Measurements from ENCODE around the gene TAOK3. TPM values are rescaled to one million over a fixed set of nuclear protein-coding genes. Genes with fewer than 3 reads are reported as not detected.

Gene TAOK3
- total RNA-seq, 4 donors from 2014 or later = 22.7 to 61.7 (median 38.8) TPM

DNA sequence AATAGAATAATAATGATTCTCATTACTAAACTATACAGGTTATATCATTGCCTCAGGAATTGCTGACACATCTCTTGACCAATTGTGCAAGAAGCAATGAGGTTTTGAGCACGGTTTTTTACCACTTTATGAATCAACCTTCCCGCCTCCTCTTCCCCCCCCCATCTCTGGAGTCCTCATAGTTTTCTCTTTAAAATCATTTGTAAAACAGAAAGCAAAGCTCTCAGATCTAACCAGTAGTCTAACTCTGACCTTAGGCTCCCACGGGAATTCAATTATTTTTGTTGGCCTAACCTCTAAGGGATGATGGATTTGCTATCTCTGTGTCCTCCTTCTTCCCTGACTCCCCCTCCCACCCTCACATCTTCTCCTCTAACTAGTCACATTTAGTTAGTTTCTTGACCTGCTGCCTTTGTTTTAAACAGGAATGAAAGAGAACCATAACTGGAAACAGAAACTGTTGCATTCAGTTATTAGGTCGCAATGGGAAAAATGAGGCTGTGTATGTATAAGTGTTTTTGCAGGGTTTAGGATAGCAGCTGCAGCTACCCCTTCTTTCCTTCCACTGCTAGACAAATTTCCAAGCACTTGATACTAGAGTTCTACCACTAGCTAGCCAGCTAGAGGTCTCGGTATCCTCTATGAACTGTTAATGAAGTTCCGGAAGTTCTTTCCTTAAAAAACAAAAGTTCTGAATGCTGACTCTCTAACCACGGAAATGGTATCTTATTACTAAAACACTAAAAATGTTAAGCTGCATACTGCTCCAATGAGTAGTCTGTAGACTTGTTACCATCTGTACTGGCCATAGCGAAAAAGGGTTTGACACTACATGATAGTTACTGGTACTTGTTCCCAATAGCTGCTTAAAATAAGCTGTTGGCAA is 65.4 kb downstream of the TAOK3 start:
- TF ChIP-seq EP300 (IDR thresholded peaks at IDR 0.05) = no peak
- no peak for TF ChIP-seq POLR2A (IDR thresholded peaks at IDR 0.05)
- no peak for TF ChIP-seq POLR2AphosphoS5 (IDR thresholded peaks at IDR 0.05)
- TF ChIP-seq, protein P1, sequence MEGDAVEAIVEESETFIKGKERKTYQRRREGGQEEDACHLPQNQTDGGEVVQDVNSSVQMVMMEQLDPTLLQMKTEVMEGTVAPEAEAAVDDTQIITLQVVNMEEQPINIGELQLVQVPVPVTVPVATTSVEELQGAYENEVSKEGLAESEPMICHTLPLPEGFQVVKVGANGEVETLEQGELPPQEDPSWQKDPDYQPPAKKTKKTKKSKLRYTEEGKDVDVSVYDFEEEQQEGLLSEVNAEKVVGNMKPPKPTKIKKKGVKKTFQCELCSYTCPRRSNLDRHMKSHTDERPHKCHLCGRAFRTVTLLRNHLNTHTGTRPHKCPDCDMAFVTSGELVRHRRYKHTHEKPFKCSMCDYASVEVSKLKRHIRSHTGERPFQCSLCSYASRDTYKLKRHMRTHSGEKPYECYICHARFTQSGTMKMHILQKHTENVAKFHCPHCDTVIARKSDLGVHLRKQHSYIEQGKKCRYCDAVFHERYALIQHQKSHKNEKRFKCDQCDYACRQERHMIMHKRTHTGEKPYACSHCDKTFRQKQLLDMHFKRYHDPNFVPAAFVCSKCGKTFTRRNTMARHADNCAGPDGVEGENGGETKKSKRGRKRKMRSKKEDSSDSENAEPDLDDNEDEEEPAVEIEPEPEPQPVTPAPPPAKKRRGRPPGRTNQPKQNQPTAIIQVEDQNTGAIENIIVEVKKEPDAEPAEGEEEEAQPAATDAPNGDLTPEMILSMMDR (IDR thresholded peaks at IDR 0.05) = no peak
- no peak overlapping the region for H3K4me3 ChIP-seq
- peaks cover 11% of the 10 kb centered on the region for H3K4me1 ChIP-seq
- H3K27ac ChIP-seq = no peak overlapping the region
- no peaks in the 10 kb centered on the region for H3K9me3 ChIP-seq
- 55% methylated on average over 8 of the region's 8 CpGs for WGBS
- no peak for DNase-seq (ENCODE audit: low spot score in 2 of 2)
- H3K36me3 ChIP-seq = no peaks in the 10 kb centered on the region
- no peaks in the 10 kb centered on the region for H3K27me3 ChIP-seq

DNA sequence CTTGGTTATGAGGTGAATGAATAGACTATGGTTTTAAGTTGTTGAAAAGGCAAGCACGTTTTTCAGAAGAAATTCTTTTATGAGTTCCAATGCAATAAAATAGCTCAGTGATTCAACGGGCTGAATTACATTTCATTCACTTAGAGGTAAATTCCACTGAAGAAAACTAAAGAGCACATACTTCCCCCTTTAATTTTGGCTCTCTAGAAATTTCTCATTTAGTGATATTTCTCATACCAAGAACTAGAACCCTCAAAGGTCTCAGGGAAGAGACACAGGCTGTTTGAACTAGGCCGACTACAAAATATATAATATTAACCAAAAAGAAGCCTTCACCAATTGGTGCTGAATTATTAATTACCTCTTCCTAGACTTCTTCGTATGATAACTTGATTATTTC is 68.6 kb downstream of the TAOK3 start:
- WGBS = 77% methylated on average over 4 of the region's 4 CpGs
- peaks cover 12% of the 10 kb centered on the region for H3K4me1 ChIP-seq
- no peaks in the 10 kb centered on the region for H3K9me3 ChIP-seq
- no peaks in the 10 kb centered on the region for H3K27me3 ChIP-seq
- no peak overlapping the region for H3K4me3 ChIP-seq
- no peak for TF ChIP-seq EP300 (IDR thresholded peaks at IDR 0.05)
- TF ChIP-seq POLR2AphosphoS5 (IDR thresholded peaks at IDR 0.05) = no peak
- no peak for TF ChIP-seq POLR2A (IDR thresholded peaks at IDR 0.05)
- TF ChIP-seq, protein P1 (IDR thresholded peaks at IDR 0.05) = no peak
- H3K36me3 ChIP-seq = no peaks in the 10 kb centered on the region
- no peak overlapping the region for H3K27ac ChIP-seq
- DNase-seq (ENCODE audit: low spot score in 2 of 2) = no peak

DNA sequence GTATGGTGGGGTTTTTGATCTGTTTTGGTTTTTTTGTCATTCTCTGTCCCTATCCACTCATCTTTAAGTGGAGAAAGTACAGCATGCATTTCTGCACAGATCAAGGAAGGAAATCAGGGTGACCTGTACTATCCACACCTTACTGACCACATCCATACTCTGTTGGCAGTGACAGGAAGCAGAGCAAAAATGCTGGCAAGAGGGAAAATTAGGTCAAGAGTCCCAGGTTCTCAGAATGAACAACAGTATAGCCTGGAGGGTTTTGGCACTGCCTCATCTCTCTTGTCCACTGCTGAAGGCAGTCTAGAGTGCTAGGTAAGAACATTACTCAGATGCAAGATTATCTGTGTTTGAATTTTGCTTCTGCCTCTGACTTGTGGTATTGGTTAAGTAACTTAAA is 70.7 kb downstream of the TAOK3 start:
- H3K27ac ChIP-seq = no peak overlapping the region
- TF ChIP-seq EP300 (IDR thresholded peaks at IDR 0.05) (no peak), POLR2A (IDR thresholded peaks at IDR 0.05) (no peak), POLR2AphosphoS5 (IDR thresholded peaks at IDR 0.05) (no peak)
- TF ChIP-seq, protein P1 (IDR thresholded peaks at IDR 0.05) = no peak
- peaks cover 7% of the 10 kb centered on the region for H3K4me1 ChIP-seq
- no peaks in the 10 kb centered on the region for H3K36me3 ChIP-seq
- DNase-seq (ENCODE audit: low spot score in 2 of 2) = no peak
- no peaks in the 10 kb centered on the region for H3K27me3 ChIP-seq
- H3K4me3 ChIP-seq = no peak overlapping the region
- H3K9me3 ChIP-seq = no peaks in the 10 kb centered on the region

GRCh38 chr12:118299791-118300460 is 72.8 kb downstream of the TAOK3 start:
- Histone ChIP-seq H3K27me3 (no peaks in the 10 kb centered on the region), H3K36me3 (no peaks in the 10 kb centered on the region), H3K4me3 (no peak overlapping the region), H3K4me1 (peaks cover 7% of the 10 kb centered on the region), H3K27ac (no peak overlapping the region), H3K9me3 (no peaks in the 10 kb centered on the region)
- 53% methylated on average over 5 of the region's 5 CpGs for WGBS
- DNase-seq (ENCODE audit: low spot score in 2 of 2) = no peak
- TF ChIP-seq POLR2AphosphoS5 (IDR thresholded peaks at IDR 0.05) = no peak
- TF ChIP-seq POLR2A (IDR thresholded peaks at IDR 0.05) = no peak
- TF ChIP-seq EP300 (IDR thresholded peaks at IDR 0.05) = no peak
- TF ChIP-seq, protein P1 (IDR thresholded peaks at IDR 0.05) = no peak

GRCh38 chr12:118297284-118297683 is 75.4 kb downstream of the TAOK3 start:
- no peaks in the 10 kb centered on the region for H3K36me3 ChIP-seq
- H3K27me3 ChIP-seq = no peaks in the 10 kb centered on the region
- H3K9me3 ChIP-seq = no peaks in the 10 kb centered on the region
- H3K4me1 ChIP-seq = peaks cover 7% of the 10 kb centered on the region
- WGBS = 95% methylated on average over 2 of the region's 2 CpGs
- no peak for DNase-seq (ENCODE audit: low spot score in 2 of 2)
- no peak overlapping the region for H3K4me3 ChIP-seq
- TF ChIP-seq POLR2AphosphoS5 (IDR thresholded peaks at IDR 0.05) (no peak), POLR2A (IDR thresholded peaks at IDR 0.05) (no peak), EP300 (IDR thresholded peaks at IDR 0.05) (no peak)
- TF ChIP-seq, protein P1 (IDR thresholded peaks at IDR 0.05) = no peak
- no peak overlapping the region for H3K27ac ChIP-seq

Measured in suprapubic skin (tissue), 4 donors.